AG04450 (cell line): ENCODE data around the gene RTP1. TPM values are rescaled to one million over a fixed set of nuclear protein-coding genes. Genes with fewer than 3 reads are reported as not detected.

Source experiments
- CTCF ChIA-PET: fragments of 300-600, 350-600 bp; formaldehyde crosslinking; extraction: SDS; loops from one replicate; lab custom pipeline; 2022; ENCODE audit warnings: antibody characterized with exemption, inconsistent platforms; lab: Charles Lee
- POLR2A ChIA-PET: fragments of 350-600 bp; formaldehyde crosslinking; extraction: SDS; loops from one replicate; lab custom pipeline; 2021; ENCODE audit warnings: antibody characterized with exemption, inconsistent platforms; lab: Yijun Ruan, JAX
- DNase-seq: peaks from one replicate; pipeline ENCODE4 v3.0.0-alpha.2; 2011; ENCODE audit warnings: low read depth, low spot score
- H3K27ac ChIP-seq: one replicate; pipeline ENCODE4 v1.5.1; 2012; ENCODE audit warnings: low read depth, low read length, control low read depth
- H3K27me3 ChIP-seq: one replicate; pipeline ENCODE4 v1.6.0; 2012; ENCODE audit warnings: low read length; ENCODE audit not compliant: control insufficient read depth, insufficient read depth
- H3K4me3 ChIP-seq: 2 replicates; pipeline ENCODE4 v1.5.1; 2011; ENCODE audit warnings: mild to moderate bottlenecking, low read depth, low read length, control low read depth
- H3K9me3 ChIP-seq: 2 replicates; pipeline ENCODE4 v1.5.1; 2012; ENCODE audit warnings: low read length; ENCODE audit not compliant: control insufficient read depth, insufficient read depth
- CTCF ChIP-seq: IDR thresholded peaks from 2 replicates; pipeline ENCODE4 v1.5.1; 2011; ENCODE audit warnings: low read depth, low read length, control low read depth, inconsistent platforms
- polyA plus RNA-seq: library from polyadenylated mRNA; depleted of rRNA; stranded (reverse); fragments of >200 nt; gene quantifications from 2 replicates; pipeline ENCODE4 v1.2.3, GENCODE V29; 2011

Gene RTP1
- polyA plus RNA-seq, 1 experiment, result not detected

GRCh38 chr3:187210091-187210490 is 12.8 kb downstream of the RTP1 start:
- no peak overlapping the region for H3K27ac ChIP-seq
- H3K4me3 ChIP-seq, result no peak overlapping the region
- H3K9me3 ChIP-seq, result peaks cover 7% of the 10 kb centered on the region; the same call in 1 of the 2 replicates
- POLR2A ChIA-PET, result no interaction called here
- no peak for DNase-seq
- CTCF ChIA-PET, result interaction anchor here (0.9 to 4.1 kb wide), 10 partner anchors 9 to 593 kb away, joined by 3 to 40 read pairs (median 10); partner anchors contain the start of gene RPL39L
- no peak for TF ChIP-seq CTCF
- H3K27me3 ChIP-seq, result no peaks in the 10 kb centered on the region

GRCh38 chr3:187210545-187211327 is 13.4 kb downstream of the RTP1 start:
- Histone ChIP-seq H3K4me3 (no peak overlapping the region), H3K27ac (no peak overlapping the region), H3K9me3 (peaks cover 7% of the 10 kb centered on the region; the same call in 1 of the 2 replicates), H3K27me3 (no peaks in the 10 kb centered on the region)
- CTCF ChIA-PET, result interaction anchor here (0.9 to 4.1 kb wide), 10 partner anchors 9 to 594 kb away, joined by 3 to 40 read pairs (median 10); partner anchors contain the start of gene RPL39L
- POLR2A ChIA-PET, result no interaction called here
- no peak for TF ChIP-seq CTCF
- DNase-seq, result no peak

- CTCF ChIA-PET, result interaction anchor here (0.9 to 4.1 kb wide), 9 partner anchors 8 to 468 kb away, joined by 3 to 40 read pairs (median 13); partner anchors contain the start of gene RPL39L
- no peak for DNase-seq
Observed at GRCh38 chr3:187211532-187212195, 14.4 kb downstream of the RTP1 start.

GRCh38 chr3:187212196-187212545 is 14.9 kb downstream of the RTP1 start:
- Histone ChIP-seq H3K4me3 (no peak overlapping the region), H3K9me3 (peaks cover 2% of the 10 kb centered on the region; the same call in 1 of the 2 replicates), H3K27ac (no peak overlapping the region), H3K27me3 (no peaks in the 10 kb centered on the region)
- TF ChIP-seq CTCF, result no peak
- CTCF ChIA-PET, result interaction anchor here (0.9 to 4.1 kb wide), 4 partner anchors 47 to 467 kb away, joined by 3 to 35 read pairs (median 16); no protein-coding TSS in a partner anchor
- POLR2A ChIA-PET, result no interaction called here
- DNase-seq, result no peak

More at GRCh38 chr3:187211532-187212195, 14.4 kb downstream of the RTP1 start:
- peaks cover 7% of the 10 kb centered on the region; the same call in 1 of the 2 replicates for H3K9me3 ChIP-seq
- H3K27me3 ChIP-seq, result no peaks in the 10 kb centered on the region
- POLR2A ChIA-PET, result no interaction called here
- H3K4me3 ChIP-seq, result no peak overlapping the region
- TF ChIP-seq CTCF, result no peak
- no peak overlapping the region for H3K27ac ChIP-seq
